SK-N-SH (cell line): ENCODE data around the gene CBLIF. TPM values are rescaled to one million over a fixed set of nuclear protein-coding genes. Genes with fewer than 3 reads are reported as not detected.
"Not testable (repeated sequence)": the region's sequence is repeated elsewhere in the genome, so short reads cannot be mapped to it uniquely, and the experiment has no call there.

Experiments
- CTCF ChIA-PET: fragments of 300-600, 350-600 bp; formaldehyde crosslinking; extraction: SDS; loops from one replicate; lab custom pipeline; 2021; lab: Yijun Ruan, JAX
- POLR2A ChIA-PET: fragments of 350-600 bp; sonication (Branson Sonifier 250); formaldehyde crosslinking; extraction: SDS; loops from one replicate; lab custom pipeline; 2020; ENCODE audit warnings: antibody characterized with exemption, inconsistent platforms; lab: Yijun Ruan, JAX
- DNase-seq: peaks from one replicate; pipeline ENCODE4 v3.0.0; 2012
- H2AFZ ChIP-seq: fragments of 200-600 bp; sonication (generic); 2 replicates; pipeline ENCODE4 v1.8.1; 2016; ENCODE audit warnings: antibody characterized with exemption, mild to moderate bottlenecking, low read depth
- H3F3A ChIP-seq: fragments of 200-600 bp; sonication (generic); replicated peaks from 2 replicates; pipeline ENCODE3; 2016; ENCODE audit warnings: antibody characterized with exemption, mild to moderate bottlenecking; ENCODE audit not compliant: insufficient read depth
- H3K27ac ChIP-seq, 2 experiments: fragments of 200-500 bp in 1 of 2; fragments of 200-600 bp in 1 of 2; sonication (Bioruptor generic) in 1 of 2; sonication (generic), shearing (Covaris generic) in 1 of 2; 2 replicates each; pipeline versions ENCODE4 v1.5.1 to v1.6.1; 2014 to 2016; ENCODE audit warnings: low read depth in 2 of 2, inconsistent platforms in 1 of 2, low read length in 1 of 2, mild to moderate bottlenecking in 1 of 2, mixed read lengths in 1 of 2
- H3K27me3 ChIP-seq: fragments of 200-600 bp; sonication (generic), shearing (Covaris generic); 2 replicates; pipeline ENCODE4 v1.6.1; 2016; ENCODE audit warnings: mixed run types; ENCODE audit not compliant: insufficient read depth
- H3K36me3 ChIP-seq, 2 experiments: fragments of 200-500 bp in 1 of 2; fragments of 200-600 bp in 1 of 2; sonication (Bioruptor generic) in 1 of 2; sonication (generic) in 1 of 2; replicated peaks in 1 of 2; 2 replicates each; pipeline versions ENCODE3 to v1.5.1; 2014 to 2016; ENCODE audit warnings: low read length in 1 of 2, mild to moderate bottlenecking in 1 of 2; ENCODE audit not compliant: insufficient read depth in 2 of 2, control insufficient read depth in 1 of 2
- H3K4me1 ChIP-seq, 2 experiments: fragments of 200-500 bp in 1 of 2; fragments of 200-600 bp in 1 of 2; sonication (Bioruptor generic) in 1 of 2; sonication (generic), shearing (Covaris generic) in 1 of 2; 2 replicates each; pipeline versions ENCODE4 v1.5.1 to v1.6.1; 2014 to 2016; ENCODE audit warnings: low read depth in 1 of 2, low read length in 1 of 2, mixed run types in 1 of 2; ENCODE audit not compliant: insufficient read depth in 2 of 2, control insufficient read depth in 1 of 2
- H3K4me2 ChIP-seq: fragments of 200-600 bp; sonication (generic), shearing (Covaris generic); 2 replicates; pipeline ENCODE4 v1.6.1; 2017; ENCODE audit warnings: mixed run types
- H3K4me3 ChIP-seq, 2 experiments: fragments of 200-500 bp in 1 of 2; fragments of 200-600 bp in 1 of 2; sonication (Bioruptor generic) in 1 of 2; sonication (generic), shearing (Covaris generic) in 1 of 2; 2 replicates each; pipeline versions ENCODE4 v1.5.1 to v1.8.1; 2014 to 2016; ENCODE audit warnings: low read depth in 2 of 2, inconsistent platforms in 1 of 2, low read length in 1 of 2, mild to moderate bottlenecking in 1 of 2, mixed read lengths in 1 of 2, moderate library complexity in 1 of 2
- H3K79me2 ChIP-seq: fragments of 200-600 bp; sonication (generic); 2 replicates; pipeline ENCODE4 v1.8.1; 2017; ENCODE audit warnings: mild to moderate bottlenecking; ENCODE audit not compliant: insufficient read depth
- H3K9ac ChIP-seq: fragments of 200-600 bp; sonication (generic); 2 replicates; pipeline ENCODE4 v1.6.1; 2017; ENCODE audit warnings: mixed run types
- H3K9me2 ChIP-seq: fragments of 200-600 bp; sonication (generic); 2 replicates; pipeline ENCODE4 v1.6.1; 2017; ENCODE audit warnings: mixed run types
- H3K9me3 ChIP-seq: fragments of 200-600 bp; sonication (generic); 2 replicates; pipeline ENCODE4 v1.6.1; 2017; ENCODE audit warnings: mixed run types, mild to moderate bottlenecking, moderate library complexity
- H4K20me1 ChIP-seq: fragments of 200-600 bp; sonication (generic); 2 replicates; pipeline ENCODE4 v1.6.1; 2017; ENCODE audit warnings: mild to moderate bottlenecking, mixed run types; ENCODE audit not compliant: insufficient read depth
- GATA2 ChIP-seq: sonication (generic); formaldehyde crosslinking; IDR thresholded peaks from 2 replicates; pipeline ENCODE4 v1.5.0; 2020; ENCODE audit warnings: mild to moderate bottlenecking, missing genetic modification reagents
- IRF3 ChIP-seq: fragments of 150-350 bp; IDR thresholded peaks from 2 replicates; pipeline ENCODE4 v1.6.1; 2016; ENCODE audit warnings: mild to moderate bottlenecking, low read depth, low read length
- MEF2A ChIP-seq: IDR thresholded peaks from 2 replicates; pipeline ENCODE4 v1.4.0; 2012; ENCODE audit warnings: low read depth, borderline replicate concordance
- RAD21 ChIP-seq: IDR thresholded peaks from 2 replicates; pipeline ENCODE4 v1.6.1; 2012; ENCODE audit warnings: mild to moderate bottlenecking, low read length
- RFX5 ChIP-seq: IDR thresholded peaks from 2 replicates; pipeline ENCODE4 v1.6.1; 2012; ENCODE audit warnings: mild to moderate bottlenecking, improper control_type of control experiment, low read length
- SIN3A ChIP-seq: IDR thresholded peaks from 2 replicates; pipeline ENCODE4 v1.6.1; 2012; ENCODE audit warnings: low read depth, mild to moderate bottlenecking, low read length, moderate library complexity, borderline replicate concordance
- SMC3 ChIP-seq: IDR thresholded peaks from 2 replicates; pipeline ENCODE4 v1.6.1; 2012; ENCODE audit warnings: low read depth, low read length, improper control_type of control experiment
- TEAD4 ChIP-seq: IDR thresholded peaks from 2 replicates; pipeline ENCODE4 v1.4.0; 2012; ENCODE audit warnings: mild to moderate bottlenecking, borderline replicate concordance; ENCODE audit not compliant: insufficient read depth
- YY1 ChIP-seq: IDR thresholded peaks from 2 replicates; pipeline ENCODE4 v1.4.0; 2012; ENCODE audit warnings: low read depth, mild to moderate bottlenecking
- WGBS: methylation state at CpG from one replicate; pipeline ENCODE4 v1.1.6; 2017; ENCODE audit warnings: low lambda C conversion rate; 5-methylcytosine and 5-hydroxymethylcytosine counted together
- polyA plus RNA-seq, 3 experiments: library from polyadenylated mRNA; depleted of rRNA; stranded (reverse); fragments of >200 nt; gene quantifications; 2 replicates each; pipeline ENCODE4 v1.2.3, GENCODE V29; 2012
- TF ChIP-seq, protein P1 (sequence below): IDR thresholded peaks from 2 replicates; pipeline ENCODE4 v1.6.1; 2012; ENCODE audit warnings: mild to moderate bottlenecking, low read depth, low read length, moderate library complexity
- TF ChIP-seq, protein P2 (sequence below): IDR thresholded peaks from 2 replicates; pipeline ENCODE4; 2012
- TF ChIP-seq, protein P3 (sequence below): IDR thresholded peaks from 2 replicates; pipeline ENCODE4 v1.4.0; 2012; ENCODE audit warnings: low read depth, borderline replicate concordance

The CBLIF gene
- polyA plus RNA-seq, 1 of the 3 experiments (the other 2 are of a cell fraction), result not detected

- Histone ChIP-seq H3K9me3 (no peaks in the 10 kb centered on the region), H3K27me3 (peaks cover 12% of the 10 kb centered on the region; the same call in 1 of the 2 replicates)
- 2% methylated on average over 2 of the region's 2 CpGs for WGBS
- CTCF ChIA-PET, result no interaction called here
- TF ChIP-seq, protein P1, sequence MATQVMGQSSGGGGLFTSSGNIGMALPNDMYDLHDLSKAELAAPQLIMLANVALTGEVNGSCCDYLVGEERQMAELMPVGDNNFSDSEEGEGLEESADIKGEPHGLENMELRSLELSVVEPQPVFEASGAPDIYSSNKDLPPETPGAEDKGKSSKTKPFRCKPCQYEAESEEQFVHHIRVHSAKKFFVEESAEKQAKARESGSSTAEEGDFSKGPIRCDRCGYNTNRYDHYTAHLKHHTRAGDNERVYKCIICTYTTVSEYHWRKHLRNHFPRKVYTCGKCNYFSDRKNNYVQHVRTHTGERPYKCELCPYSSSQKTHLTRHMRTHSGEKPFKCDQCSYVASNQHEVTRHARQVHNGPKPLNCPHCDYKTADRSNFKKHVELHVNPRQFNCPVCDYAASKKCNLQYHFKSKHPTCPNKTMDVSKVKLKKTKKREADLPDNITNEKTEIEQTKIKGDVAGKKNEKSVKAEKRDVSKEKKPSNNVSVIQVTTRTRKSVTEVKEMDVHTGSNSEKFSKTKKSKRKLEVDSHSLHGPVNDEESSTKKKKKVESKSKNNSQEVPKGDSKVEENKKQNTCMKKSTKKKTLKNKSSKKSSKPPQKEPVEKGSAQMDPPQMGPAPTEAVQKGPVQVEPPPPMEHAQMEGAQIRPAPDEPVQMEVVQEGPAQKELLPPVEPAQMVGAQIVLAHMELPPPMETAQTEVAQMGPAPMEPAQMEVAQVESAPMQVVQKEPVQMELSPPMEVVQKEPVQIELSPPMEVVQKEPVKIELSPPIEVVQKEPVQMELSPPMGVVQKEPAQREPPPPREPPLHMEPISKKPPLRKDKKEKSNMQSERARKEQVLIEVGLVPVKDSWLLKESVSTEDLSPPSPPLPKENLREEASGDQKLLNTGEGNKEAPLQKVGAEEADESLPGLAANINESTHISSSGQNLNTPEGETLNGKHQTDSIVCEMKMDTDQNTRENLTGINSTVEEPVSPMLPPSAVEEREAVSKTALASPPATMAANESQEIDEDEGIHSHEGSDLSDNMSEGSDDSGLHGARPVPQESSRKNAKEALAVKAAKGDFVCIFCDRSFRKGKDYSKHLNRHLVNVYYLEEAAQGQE, result no peak
- TF ChIP-seq RAD21, result no peak
- TF ChIP-seq GATA2 (CRISPR knock-in tag), result no peak
- no peak for TF ChIP-seq TEAD4
- no peak for TF ChIP-seq YY1
- no peak for TF ChIP-seq SMC3
- TF ChIP-seq, protein P2, sequence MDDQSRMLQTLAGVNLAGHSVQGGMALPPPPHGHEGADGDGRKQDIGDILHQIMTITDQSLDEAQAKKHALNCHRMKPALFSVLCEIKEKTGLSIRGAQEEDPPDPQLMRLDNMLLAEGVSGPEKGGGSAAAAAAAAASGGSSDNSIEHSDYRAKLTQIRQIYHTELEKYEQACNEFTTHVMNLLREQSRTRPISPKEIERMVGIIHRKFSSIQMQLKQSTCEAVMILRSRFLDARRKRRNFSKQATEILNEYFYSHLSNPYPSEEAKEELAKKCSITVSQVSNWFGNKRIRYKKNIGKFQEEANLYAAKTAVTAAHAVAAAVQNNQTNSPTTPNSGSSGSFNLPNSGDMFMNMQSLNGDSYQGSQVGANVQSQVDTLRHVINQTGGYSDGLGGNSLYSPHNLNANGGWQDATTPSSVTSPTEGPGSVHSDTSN, result no peak
- TF ChIP-seq RFX5, result no peak
- TF ChIP-seq MEF2A, result no peak
- TF ChIP-seq, protein P3, sequence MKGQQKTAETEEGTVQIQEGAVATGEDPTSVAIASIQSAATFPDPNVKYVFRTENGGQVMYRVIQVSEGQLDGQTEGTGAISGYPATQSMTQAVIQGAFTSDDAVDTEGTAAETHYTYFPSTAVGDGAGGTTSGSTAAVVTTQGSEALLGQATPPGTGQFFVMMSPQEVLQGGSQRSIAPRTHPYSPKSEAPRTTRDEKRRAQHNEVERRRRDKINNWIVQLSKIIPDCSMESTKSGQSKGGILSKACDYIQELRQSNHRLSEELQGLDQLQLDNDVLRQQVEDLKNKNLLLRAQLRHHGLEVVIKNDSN, result no peak
- no peak for TF ChIP-seq SIN3A
- no peak for TF ChIP-seq IRF3
- TF ChIP-seq, all 33 proteins: peak for 0
- Histone ChIP-seq H3K79me2 (no peaks in the 10 kb centered on the region), H3K27ac (no peak overlapping the region), H3K9ac (no peak overlapping the region), H4K20me1 (no peaks in the 10 kb centered on the region), H3K4me1 (peaks cover 0 to 11% of the 10 kb centered on the region in 2 experiments; a peak in 1 of 4 replicates), H3K36me3 (no peaks in the 10 kb centered on the region), H3K4me2 (no peak overlapping the region), H3K9me2 (no peaks in the 10 kb centered on the region), H2AFZ (no peak overlapping the region), H3F3A (no peaks in the 10 kb centered on the region), H3K4me3 (no peak overlapping the region)
- no peak for DNase-seq
- POLR2A ChIA-PET, result no interaction called here
These were observed 9.6 kb upstream of the CBLIF start for GRCh38 chr11:59854871-59855270.

- H3K27me3 ChIP-seq, POLR2A ChIA-PET, H4K20me1 ChIP-seq, H2AFZ ChIP-seq, H3K4me2 ChIP-seq, H3K4me3 ChIP-seq, H3K4me1 ChIP-seq, H3K36me3 ChIP-seq, H3F3A ChIP-seq, H3K9ac ChIP-seq, H3K27ac ChIP-seq, CTCF ChIA-PET, H3K9me2 ChIP-seq, DNase-seq, H3K79me2 ChIP-seq, H3K9me3 ChIP-seq: not testable (repeated sequence)
- 51% methylated on average over 5 of the region's 5 CpGs for WGBS
These were observed 6.1 kb upstream of the CBLIF start for GRCh38 chr11:59851416-59851815.

- H3K27ac ChIP-seq, H2AFZ ChIP-seq, DNase-seq, H3K79me2 ChIP-seq, H3F3A ChIP-seq, H3K36me3 ChIP-seq, H4K20me1 ChIP-seq, CTCF ChIA-PET, H3K9me2 ChIP-seq, H3K9me3 ChIP-seq, H3K4me3 ChIP-seq, H3K4me1 ChIP-seq, POLR2A ChIA-PET, H3K9ac ChIP-seq, H3K4me2 ChIP-seq, H3K27me3 ChIP-seq: not testable (repeated sequence)
- 20% methylated on average over 2 of the region's 2 CpGs for WGBS
These were observed 4.3 kb upstream of the CBLIF start for GRCh38 chr11:59849551-59849950.
